Stimulated activated CD8-positive, alpha-beta memory T cell treated with anti-CD3 and anti-CD28 coated beads, Interleukin-7, amount 100 ng/mL, for 48 hours (primary cell): ENCODE data around the gene CNTN6.

Experiments used
- DNase-seq, 2 donors: peaks; one replicate each; pipeline ENCODE4 v3.0.0-alpha.2; 2020; ENCODE audit warnings: low read depth in 1 of 2; ENCODE audit errors: extremely low read depth in 1 of 2

The CNTN6 gene

DNA sequence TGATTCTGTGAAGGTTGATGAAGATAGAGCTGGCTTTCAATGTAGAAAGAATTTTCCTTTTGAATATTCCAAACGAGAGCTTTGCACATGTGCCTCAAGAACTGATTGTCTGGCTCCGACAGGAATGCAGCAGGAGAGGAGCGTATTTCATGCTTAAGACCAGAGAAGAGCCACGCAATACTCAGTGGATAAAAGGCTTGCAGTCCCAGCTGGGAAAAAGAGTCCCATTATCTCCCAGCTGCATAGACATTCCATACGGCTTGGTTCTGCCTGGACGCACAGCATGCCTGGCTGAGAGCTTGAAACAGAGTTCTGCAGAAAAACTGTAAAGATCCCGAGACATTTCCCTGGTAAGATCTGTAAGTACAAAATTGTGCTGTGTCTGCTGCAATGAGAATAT lies at the start of gene CNTN6:
TSS of gene CNTN6 (plus strand) at position 254 of the 400 bp plus-strand sequence. CDS start 54,985 bp downstream, outside the sequence.
- no peak for DNase-seq

DNA sequence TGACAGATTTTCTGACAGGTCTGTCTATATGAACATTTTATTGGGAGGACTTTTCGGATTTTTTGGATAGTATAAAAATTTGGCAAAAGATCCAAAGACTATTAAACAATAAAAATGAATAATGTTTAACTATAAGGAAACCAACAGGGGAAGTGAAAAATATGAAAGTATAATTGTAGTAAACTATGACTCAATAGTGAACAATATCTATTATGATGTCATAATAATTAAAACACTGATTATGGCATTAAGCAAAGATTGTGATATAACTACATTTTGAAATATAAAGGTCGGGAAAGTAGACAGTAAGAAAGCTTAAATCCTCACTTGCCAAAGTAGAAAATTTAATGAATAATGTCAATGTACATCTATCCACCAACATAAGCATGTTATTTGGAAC lies 44.3 kb upstream of the CNTN6 start:
- no peak for DNase-seq

- DNase-seq = no peak
Observed at GRCh38 chr3:1055870-1056269, 37.0 kb upstream of the CNTN6 start.

DNA sequence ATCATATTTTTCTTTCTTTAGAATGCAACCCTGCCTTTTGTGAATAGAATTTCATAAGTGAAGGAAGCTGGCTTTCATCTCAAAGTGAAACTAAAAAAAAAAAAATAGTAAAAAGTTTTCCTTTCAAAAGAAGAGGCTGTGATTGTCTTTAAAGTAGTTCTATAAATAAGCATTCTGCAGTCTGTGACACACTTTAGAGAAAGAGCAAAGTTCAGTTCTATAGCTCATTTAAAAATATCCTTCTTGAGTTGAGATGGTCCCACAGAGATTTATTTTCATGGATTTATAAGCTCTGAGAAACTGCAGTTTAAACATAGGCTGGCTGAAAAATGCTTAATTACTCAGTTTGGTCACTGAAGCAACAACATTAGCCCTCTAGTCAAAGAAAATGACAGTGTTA lies 36.1 kb upstream of the CNTN6 start:
- no peak for DNase-seq

DNA sequence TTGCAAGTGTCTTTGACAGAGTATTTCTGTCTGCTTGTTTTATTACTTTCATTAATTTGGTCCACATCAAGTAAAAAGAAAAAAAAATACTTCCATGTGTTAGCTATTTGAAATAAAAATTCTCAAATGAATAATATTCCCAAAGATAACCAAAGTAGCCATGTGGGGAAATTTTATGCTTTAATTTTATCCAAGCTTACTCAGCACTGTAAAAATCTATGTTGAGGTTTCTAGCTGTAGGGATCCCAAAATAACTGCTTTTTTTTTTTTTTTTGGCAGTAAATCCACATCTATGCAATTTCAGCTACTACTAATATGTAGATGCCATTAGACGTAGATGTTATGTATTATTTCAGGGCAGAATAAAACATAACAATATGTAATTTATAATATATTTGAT lies 35.4 kb upstream of the CNTN6 start:
- no peak for DNase-seq

DNA sequence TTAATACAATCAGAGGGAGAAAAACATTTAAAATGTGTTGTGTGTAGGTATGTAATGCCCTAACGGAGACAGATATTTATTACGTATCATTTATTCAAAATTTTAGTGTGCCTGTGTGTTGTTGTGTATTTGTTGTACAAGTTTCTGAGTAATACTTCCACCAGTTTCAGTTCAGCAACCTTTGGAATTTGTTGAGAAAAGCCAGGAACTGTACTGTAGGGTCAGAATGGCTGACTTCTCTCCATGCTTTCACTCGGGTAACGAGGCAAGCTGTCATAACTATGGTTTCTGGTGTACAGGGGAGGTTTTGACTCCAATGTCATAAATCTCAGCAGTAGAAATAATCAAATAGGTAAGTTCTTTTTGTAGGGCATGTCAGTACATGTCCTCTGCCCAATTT lies 23.8 kb upstream of the CNTN6 start:
- no peak for DNase-seq

DNA sequence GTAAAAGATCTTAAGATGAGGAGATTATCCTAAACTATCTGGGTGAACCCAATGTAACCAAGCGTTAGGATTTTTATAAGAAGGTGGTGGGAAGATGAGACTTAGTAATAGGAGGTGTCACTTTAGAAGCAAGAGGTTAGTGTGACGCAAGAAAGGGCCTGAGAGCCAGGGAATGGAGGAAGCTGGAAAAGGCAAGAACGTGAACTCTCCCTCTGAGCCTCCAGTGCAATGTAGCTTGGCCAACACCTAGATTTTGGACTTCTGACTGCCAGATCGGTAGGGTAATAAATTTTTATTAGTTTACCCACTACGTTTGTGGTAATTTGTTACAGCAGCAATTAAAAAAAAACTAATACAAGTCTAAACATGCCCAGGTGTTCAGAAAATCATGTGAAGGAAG lies 20.8 kb upstream of the CNTN6 start:
- no peak for DNase-seq

GRCh38 chr3:1079662-1080061 lies 13.2 kb upstream of the CNTN6 start:
- no peak for DNase-seq

GRCh38 chr3:1082108-1082507 lies 10.7 kb upstream of the CNTN6 start:
- DNase-seq = no peak

DNA sequence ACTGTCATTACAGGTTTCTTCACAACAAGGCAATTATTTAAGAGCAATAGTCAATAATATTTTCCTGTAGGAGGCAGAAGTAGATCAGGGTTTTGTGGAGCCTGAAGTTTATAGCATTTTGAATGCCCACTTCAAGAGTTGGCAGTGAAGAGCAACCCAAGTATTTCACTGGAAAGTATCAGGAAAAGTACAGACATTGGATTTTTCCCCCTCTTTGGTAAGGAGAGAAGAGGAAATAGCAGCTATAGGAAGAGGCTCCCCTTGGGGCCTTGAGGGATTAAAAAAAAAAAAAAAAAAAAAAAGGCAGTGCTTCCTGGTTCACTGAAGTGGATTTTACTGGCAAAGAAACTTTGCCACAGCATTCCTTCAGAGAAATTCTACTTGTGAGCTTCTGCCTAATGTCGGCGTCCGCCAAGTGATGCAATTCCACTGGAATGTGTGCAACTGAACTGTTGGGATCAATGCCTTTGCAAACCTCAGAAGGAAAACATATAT lies 5.7 kb upstream of the CNTN6 start:
- DNase-seq = no peak

DNA sequence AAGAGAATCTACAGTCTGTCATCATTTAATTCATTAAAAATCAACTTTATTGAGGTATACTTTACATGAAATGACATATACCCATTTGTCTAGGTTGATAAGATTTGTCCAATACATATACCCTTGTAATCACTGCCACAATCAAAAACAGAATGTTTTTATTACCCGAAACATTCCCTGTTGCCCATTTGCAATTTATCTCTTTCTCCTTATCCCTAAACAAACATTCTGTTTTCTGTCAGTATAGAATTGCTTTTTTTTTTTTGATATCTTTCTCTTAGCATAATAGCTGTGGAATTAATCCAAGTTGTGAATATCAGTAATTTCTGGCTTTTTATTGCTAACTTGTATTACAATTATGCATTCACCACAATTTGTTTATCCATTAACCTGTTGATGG lies 4.3 kb upstream of the CNTN6 start:
- DNase-seq = no peak

DNA sequence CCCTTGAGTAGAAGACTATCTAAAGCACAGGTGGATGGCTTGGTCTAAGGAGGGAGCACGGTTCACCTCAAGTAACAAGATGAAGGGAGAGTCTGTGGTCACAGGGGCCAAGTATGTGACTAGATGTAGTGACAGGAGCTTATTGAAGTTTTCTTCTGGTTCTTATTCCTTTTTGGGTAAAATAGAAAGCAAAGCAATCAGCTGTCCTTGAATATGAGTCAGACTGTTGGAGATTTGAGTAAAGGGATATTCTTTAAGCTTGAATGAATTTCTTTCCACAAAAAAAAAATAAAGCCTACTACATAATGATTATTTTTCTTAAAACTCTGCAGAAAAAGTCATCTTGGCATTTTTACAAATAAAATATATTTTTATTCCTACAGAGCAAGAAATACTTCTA lies 1.5 kb upstream of the CNTN6 start:
- no peak for DNase-seq

- no peak for DNase-seq
Observed at GRCh38 chr3:1092061-1092460, 763 bp upstream of the CNTN6 start.

DNA sequence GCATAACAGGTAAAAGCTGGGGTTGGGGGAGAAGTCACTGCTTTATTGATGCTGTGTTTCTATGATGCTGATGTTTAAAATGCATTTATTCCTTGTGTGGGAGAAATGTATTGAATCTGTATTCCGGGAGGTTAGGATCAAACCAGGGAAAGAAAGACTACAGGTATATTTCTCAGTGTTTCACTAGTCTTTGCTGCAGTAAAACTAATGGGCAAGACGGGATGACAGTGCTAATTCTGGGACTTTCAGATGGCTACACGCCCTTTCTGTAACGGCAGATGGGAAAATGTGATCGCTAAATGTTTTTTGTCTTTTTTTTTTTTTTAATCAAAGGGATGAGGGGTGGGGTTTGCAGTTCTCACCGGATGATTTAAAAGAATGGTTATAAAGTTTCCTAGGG lies 393 bp downstream of the CNTN6 start:
- DNase-seq = no peak

DNA sequence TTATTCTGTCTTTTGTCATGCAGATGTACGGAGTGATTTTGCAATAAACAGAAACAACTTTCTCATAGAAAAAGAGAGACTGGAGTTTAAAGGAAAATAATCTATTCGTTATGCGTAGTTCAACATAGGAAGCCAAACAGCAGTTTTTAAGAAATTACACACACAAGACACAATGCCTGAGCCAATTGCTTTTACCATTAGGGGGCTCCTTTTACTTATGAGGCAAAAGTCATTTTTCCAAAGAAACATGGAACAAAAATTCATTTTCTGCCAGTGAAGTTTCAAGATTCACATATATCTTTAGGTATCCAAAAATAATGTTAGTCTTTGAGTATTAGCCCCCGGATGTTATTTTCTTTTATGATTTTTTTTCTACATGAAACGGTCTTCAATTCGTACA lies 10.7 kb downstream of the CNTN6 start:
- DNase-seq = no peak

- no peak for DNase-seq
Observed at GRCh38 chr3:1117843-1118473, 25.1 kb downstream of the CNTN6 start.

- DNase-seq = no peak
Observed at GRCh38 chr3:1131166-1131565, 38.3 kb downstream of the CNTN6 start.

GRCh38 chr3:1135194-1135593 lies 42.4 kb downstream of the CNTN6 start:
- no peak for DNase-seq

DNA sequence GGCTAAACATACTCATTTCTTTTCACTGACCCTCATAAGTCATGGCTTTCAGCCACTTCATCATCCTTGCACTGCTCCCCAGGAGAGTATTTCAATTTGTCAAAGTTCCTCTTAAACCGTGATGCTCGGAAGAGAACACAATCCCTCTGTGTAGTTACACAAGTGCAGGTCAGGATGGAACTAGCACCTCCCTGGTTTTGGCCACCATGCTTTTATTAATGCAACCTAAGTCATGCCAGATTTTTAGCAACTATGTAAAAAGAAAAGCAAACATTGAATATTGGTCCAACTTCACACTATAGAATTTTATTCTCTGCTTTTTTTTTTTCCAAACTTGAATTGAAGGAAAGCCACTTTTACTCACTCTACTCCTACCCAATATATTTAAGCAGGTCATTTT lies 45.2 kb downstream of the CNTN6 start:
- DNase-seq = no peak

- DNase-seq = no peak
Observed at GRCh38 chr3:1139071-1139470, 46.2 kb downstream of the CNTN6 start.

DNA sequence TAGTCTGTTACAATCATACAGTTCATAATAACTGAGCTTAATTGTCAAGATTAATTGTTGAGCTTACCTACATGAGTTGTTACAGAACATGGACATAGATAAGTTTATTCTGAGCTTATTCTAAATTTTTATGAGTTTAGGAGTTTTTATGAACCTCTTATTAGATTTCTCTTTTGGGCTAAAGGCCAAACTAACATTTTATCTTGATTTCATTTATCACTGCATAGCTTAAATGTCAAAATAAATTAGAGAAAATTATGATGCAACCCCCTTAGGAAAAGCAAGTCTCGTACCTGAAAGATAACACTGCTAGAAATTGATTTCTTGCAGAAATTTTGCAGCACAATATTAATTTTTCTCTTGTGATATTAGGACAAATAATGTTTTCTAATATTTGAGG lies 54.5 kb downstream of the CNTN6 start:
- no peak for DNase-seq

GRCh38 chr3:1147819-1148218 lies 55.0 kb downstream of the CNTN6 start:
- no peak for DNase-seq

- no peak for DNase-seq
Observed at GRCh38 chr3:1164101-1164500, 71.3 kb downstream of the CNTN6 start.
